ENCODE data around the gene CZIB.

Gene CZIB

GRCh38 chr1:53172426-53173128 is 47.9 kb downstream of the CZIB start:
- no peak for TF ChIP-seq EZH2 (IDR thresholded peaks at IDR 0.05; ENCODE audit: borderline replicate concordance, low read length)
- Histone ChIP-seq H3K27me3 (ENCODE audit: insufficient read depth, low read length) (no peaks in the 10 kb centered on the region), H4K20me1 (ENCODE audit: insufficient read depth, low read length) (no peaks in the 10 kb centered on the region), H3K79me2 (ENCODE audit: insufficient read depth, low read length) (no peaks in the 10 kb centered on the region), H3K36me3 (ENCODE audit: insufficient read depth, low read length) (no peaks in the 10 kb centered on the region), H3K9me2 (ENCODE audit: low read depth, low read length) (no peaks in the 10 kb centered on the region), H3K27ac (ENCODE audit: low read depth, low read length, poor library complexity, severe bottlenecking) (no peak overlapping the region), H3K4me1 (ENCODE audit: insufficient read depth, low read length, severe bottlenecking) (peaks cover 5% of the 10 kb centered on the region), H2AFZ (ENCODE audit: low read length) (no peak overlapping the region), H3K9me3 (ENCODE audit: low read length) (no peaks in the 10 kb centered on the region), H3K4me3 (ENCODE audit: low read depth, low read length, poor library complexity, severe bottlenecking) (no peak overlapping the region), H3K4me2 (ENCODE audit: low read length) (no peak overlapping the region), H3F3A (ENCODE audit: insufficient read depth, low read length) (no peaks in the 10 kb centered on the region), H3K9ac (ENCODE audit: low read length) (no peak overlapping the region)

DNA sequence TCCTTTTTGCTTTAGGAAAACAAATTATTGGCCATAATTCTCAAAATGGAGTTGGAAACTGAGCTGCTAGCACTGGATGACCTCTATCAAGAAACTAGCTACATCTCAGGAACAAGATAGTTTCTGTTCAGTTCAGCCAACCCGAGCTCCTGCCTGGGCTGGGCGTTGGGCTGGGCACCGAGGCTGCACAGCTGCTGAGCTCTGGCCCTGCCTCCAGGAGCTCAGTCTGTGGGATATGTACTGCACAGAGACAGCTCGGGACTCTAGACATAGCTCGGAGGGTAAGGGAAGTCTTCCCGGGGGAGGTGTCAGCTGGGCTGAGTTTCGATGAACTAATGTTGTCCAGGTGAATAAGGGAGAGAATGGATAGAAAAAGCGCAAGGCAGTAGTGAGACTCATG is 53.5 kb downstream of the CZIB start:
- Histone ChIP-seq H3K36me3 (ENCODE audit: insufficient read depth, low read length) (no peaks in the 10 kb centered on the region), H3K9me2 (ENCODE audit: low read depth, low read length) (no peaks in the 10 kb centered on the region), H3F3A (ENCODE audit: insufficient read depth, low read length) (no peaks in the 10 kb centered on the region), H3K4me3 (ENCODE audit: low read depth, low read length, poor library complexity, severe bottlenecking) (no peak overlapping the region), H3K4me2 (ENCODE audit: low read length) (no peak overlapping the region), H4K20me1 (ENCODE audit: insufficient read depth, low read length) (no peaks in the 10 kb centered on the region), H3K9me3 (ENCODE audit: low read length) (no peaks in the 10 kb centered on the region), H3K27ac (ENCODE audit: low read depth, low read length, poor library complexity, severe bottlenecking) (no peak overlapping the region), H3K9ac (ENCODE audit: low read length) (no peak overlapping the region), H2AFZ (ENCODE audit: low read length) (no peak overlapping the region), H3K79me2 (ENCODE audit: insufficient read depth, low read length) (no peaks in the 10 kb centered on the region), H3K27me3 (ENCODE audit: insufficient read depth, low read length) (no peaks in the 10 kb centered on the region; the same call in 1 of the 2 replicates), H3K4me1 (ENCODE audit: insufficient read depth, low read length, severe bottlenecking) (no peaks in the 10 kb centered on the region)
- TF ChIP-seq, protein P1, sequence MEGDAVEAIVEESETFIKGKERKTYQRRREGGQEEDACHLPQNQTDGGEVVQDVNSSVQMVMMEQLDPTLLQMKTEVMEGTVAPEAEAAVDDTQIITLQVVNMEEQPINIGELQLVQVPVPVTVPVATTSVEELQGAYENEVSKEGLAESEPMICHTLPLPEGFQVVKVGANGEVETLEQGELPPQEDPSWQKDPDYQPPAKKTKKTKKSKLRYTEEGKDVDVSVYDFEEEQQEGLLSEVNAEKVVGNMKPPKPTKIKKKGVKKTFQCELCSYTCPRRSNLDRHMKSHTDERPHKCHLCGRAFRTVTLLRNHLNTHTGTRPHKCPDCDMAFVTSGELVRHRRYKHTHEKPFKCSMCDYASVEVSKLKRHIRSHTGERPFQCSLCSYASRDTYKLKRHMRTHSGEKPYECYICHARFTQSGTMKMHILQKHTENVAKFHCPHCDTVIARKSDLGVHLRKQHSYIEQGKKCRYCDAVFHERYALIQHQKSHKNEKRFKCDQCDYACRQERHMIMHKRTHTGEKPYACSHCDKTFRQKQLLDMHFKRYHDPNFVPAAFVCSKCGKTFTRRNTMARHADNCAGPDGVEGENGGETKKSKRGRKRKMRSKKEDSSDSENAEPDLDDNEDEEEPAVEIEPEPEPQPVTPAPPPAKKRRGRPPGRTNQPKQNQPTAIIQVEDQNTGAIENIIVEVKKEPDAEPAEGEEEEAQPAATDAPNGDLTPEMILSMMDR (IDR thresholded peaks at IDR 0.05; ENCODE audit: low read length), result no peak
- TF ChIP-seq EZH2 (IDR thresholded peaks at IDR 0.05; ENCODE audit: borderline replicate concordance, low read length), result no peak

DNA sequence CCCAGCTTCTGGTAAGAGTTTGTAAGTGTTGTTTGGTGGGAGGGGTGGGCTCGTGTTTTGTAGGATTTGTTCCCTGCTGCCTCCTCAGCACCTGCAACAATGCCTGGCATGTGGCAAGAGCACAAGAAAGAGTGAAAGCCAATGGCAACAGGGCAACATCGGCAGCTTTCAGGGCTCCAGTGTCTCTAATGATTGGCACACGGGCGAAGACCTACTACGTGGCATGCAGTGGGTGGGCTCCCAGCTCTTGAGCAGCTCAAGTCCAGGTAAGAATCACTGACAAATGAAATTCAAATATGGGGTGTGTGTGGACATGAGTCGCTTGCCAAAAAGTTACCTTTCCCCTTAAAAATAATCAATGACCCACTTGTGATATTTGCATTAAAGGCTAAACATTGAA is 54.1 kb downstream of the CZIB start:
- no peaks in the 10 kb centered on the region; the same call in 1 of the 2 replicates for H3K27me3 ChIP-seq (ENCODE audit: insufficient read depth, low read length)
- no peaks in the 10 kb centered on the region for H3K4me1 ChIP-seq (ENCODE audit: insufficient read depth, low read length, severe bottlenecking)
- H3F3A ChIP-seq (ENCODE audit: insufficient read depth, low read length), result no peaks in the 10 kb centered on the region
- H3K79me2 ChIP-seq (ENCODE audit: insufficient read depth, low read length), result no peaks in the 10 kb centered on the region
- no peaks in the 10 kb centered on the region for H3K9me3 ChIP-seq (ENCODE audit: low read length)
- no peak overlapping the region for H2AFZ ChIP-seq (ENCODE audit: low read length)
- H3K27ac ChIP-seq (ENCODE audit: low read depth, low read length, poor library complexity, severe bottlenecking), result no peak overlapping the region
- H4K20me1 ChIP-seq (ENCODE audit: insufficient read depth, low read length), result no peaks in the 10 kb centered on the region
- no peak for TF ChIP-seq EZH2 (IDR thresholded peaks at IDR 0.05; ENCODE audit: borderline replicate concordance, low read length)
- TF ChIP-seq, protein P1 (IDR thresholded peaks at IDR 0.05; ENCODE audit: low read length), result no peak
- H3K4me3 ChIP-seq (ENCODE audit: low read depth, low read length, poor library complexity, severe bottlenecking), result no peak overlapping the region
- H3K36me3 ChIP-seq (ENCODE audit: insufficient read depth, low read length), result no peaks in the 10 kb centered on the region
- no peak overlapping the region for H3K9ac ChIP-seq (ENCODE audit: low read length)
- H3K9me2 ChIP-seq (ENCODE audit: low read depth, low read length), result no peaks in the 10 kb centered on the region
- no peak overlapping the region for H3K4me2 ChIP-seq (ENCODE audit: low read length)

All from OCI-LY1 (cell line).